ENCODE results near the gene NCS1. TPM values are rescaled to one million over a fixed set of nuclear protein-coding genes. Genes with fewer than 3 reads are reported as not detected.

The NCS1 gene
- total RNA-seq, 1 donor = 42.7 TPM

GRCh38 chr9:130129432-130130061 lies 42.7 kb upstream of the NCS1 start:
- H3K4me3 ChIP-seq (ENCODE audit: low read depth, low read length) = no peak overlapping the region
- peak; percentile 21 for DNase-seq (ENCODE audit: low read depth)
- TF ChIP-seq CTCF (IDR thresholded peaks at IDR 0.05; ENCODE audit: insufficient read depth, low read depth, low read length) = no peak

- H3K4me3 ChIP-seq (ENCODE audit: low read depth, low read length) = no peak overlapping the region
- TF ChIP-seq CTCF (IDR thresholded peaks at IDR 0.05; ENCODE audit: insufficient read depth, low read depth, low read length) = no peak
- no peak for DNase-seq (ENCODE audit: low read depth)
These were observed 39.5 kb upstream of the NCS1 start for GRCh38 chr9:130132746-130133145.

- TF ChIP-seq CTCF (IDR thresholded peaks at IDR 0.05; ENCODE audit: insufficient read depth, low read depth, low read length) = no peak
- no peak overlapping the region for H3K4me3 ChIP-seq (ENCODE audit: low read depth, low read length)
- no peak for DNase-seq (ENCODE audit: low read depth)
These were observed 35.0 kb upstream of the NCS1 start for GRCh38 chr9:130137081-130137640.

GRCh38 chr9:130137641-130138081 lies 34.5 kb upstream of the NCS1 start:
- no peak overlapping the region for H3K4me3 ChIP-seq (ENCODE audit: low read depth, low read length)
- peak; percentile 12 for DNase-seq (ENCODE audit: low read depth)
- TF ChIP-seq CTCF (IDR thresholded peaks at IDR 0.05; ENCODE audit: insufficient read depth, low read depth, low read length) = no peak

- peak; percentile 92 for DNase-seq (ENCODE audit: low read depth)
- H3K4me3 ChIP-seq (ENCODE audit: low read depth, low read length) = no peak overlapping the region
- no peak for TF ChIP-seq CTCF (IDR thresholded peaks at IDR 0.05; ENCODE audit: insufficient read depth, low read depth, low read length)
These were observed 34.0 kb upstream of the NCS1 start for GRCh38 chr9:130138171-130138653.

GRCh38 chr9:130138791-130139190 lies 33.4 kb upstream of the NCS1 start:
- no peak overlapping the region for H3K4me3 ChIP-seq (ENCODE audit: low read depth, low read length)
- no peak for TF ChIP-seq CTCF (IDR thresholded peaks at IDR 0.05; ENCODE audit: insufficient read depth, low read depth, low read length)
- peak; percentile 93 for DNase-seq (ENCODE audit: low read depth)
